Embryonic facial prominence (tissue), 1 donor: ENCODE measurements around the gene STMP1.

Experiments
- DNase-seq: peaks from one replicate; pipeline ENCODE4 v3.0.0-alpha.2; 2016; ENCODE audit errors: extremely low spot score

STMP1 gene

GRCh38 chr7:135693558-135693957 lies 31.2 kb downstream of the STMP1 start:
- DNase-seq: no peak

- no peak for DNase-seq
Observed at GRCh38 chr7:135697276-135698049, 35.1 kb downstream of the STMP1 start.

- DNase-seq: no peak
Observed at GRCh38 chr7:135704074-135704473, 41.8 kb downstream of the STMP1 start.

- no peak for DNase-seq
Observed at GRCh38 chr7:135704698-135705097, 42.4 kb downstream of the STMP1 start.

GRCh38 chr7:135706038-135706742 lies 43.9 kb downstream of the STMP1 start:
- no peak for DNase-seq

- DNase-seq: no peak
Observed at GRCh38 chr7:135706858-135707569, 44.7 kb downstream of the STMP1 start.

- no peak for DNase-seq
Observed at GRCh38 chr7:135707570-135707966, 45.3 kb downstream of the STMP1 start.

GRCh38 chr7:135708041-135708440 lies 45.7 kb downstream of the STMP1 start:
- no peak for DNase-seq

- DNase-seq: no peak
Observed at GRCh38 chr7:135709508-135709907, 47.2 kb downstream of the STMP1 start.

- no peak for DNase-seq
Observed at GRCh38 chr7:135710417-135711138, 48.3 kb downstream of the STMP1 start.

- no peak for DNase-seq
Observed at GRCh38 chr7:135711139-135711469, 48.8 kb downstream of the STMP1 start.

GRCh38 chr7:135712182-135712782 lies 50.0 kb downstream of the STMP1 start:
- DNase-seq: no peak

- DNase-seq: no peak
Observed at GRCh38 chr7:135712796-135713195, 50.5 kb downstream of the STMP1 start.

GRCh38 chr7:135713836-135714470 lies 51.6 kb downstream of the STMP1 start:
- DNase-seq: no peak

- no peak for DNase-seq
Observed at GRCh38 chr7:135714534-135715009, 52.3 kb downstream of the STMP1 start.

GRCh38 chr7:135715055-135715522 lies 52.8 kb downstream of the STMP1 start:
- no peak for DNase-seq

GRCh38 chr7:135715673-135716072 lies 53.4 kb downstream of the STMP1 start:
- no peak for DNase-seq

GRCh38 chr7:135716677-135717238 lies 54.4 kb downstream of the STMP1 start:
- DNase-seq: no peak

GRCh38 chr7:135717693-135718092 lies 55.4 kb downstream of the STMP1 start:
- no peak for DNase-seq

GRCh38 chr7:135718219-135718618 lies 55.9 kb downstream of the STMP1 start:
- no peak for DNase-seq
